Prostate gland (tissue), 2 donors: ENCODE data around the gene ARHGAP18. TPM values are rescaled to one million over a fixed set of nuclear protein-coding genes. Genes with fewer than 3 reads are reported as not detected.

ENCODE experiments used
- DNase-seq: peaks from one replicate; pipeline ENCODE4 v3.0.0-alpha.2; 2019; ENCODE audit warnings: low spot score
- H3K27ac ChIP-seq, 2 donors: fragments of 200-600 bp; sonication (generic); 2 replicates each; pipeline ENCODE4 v1.5.1; 2017 to 2019
- H3K27me3 ChIP-seq: fragments of 200-600 bp; sonication (generic); replicated peaks from 2 replicates; pipeline ENCODE4 v1.5.1; 2019; ENCODE audit not compliant: insufficient read depth
- H3K36me3 ChIP-seq, 2 donors: fragments of 200-600 bp; sonication (generic); 1 replicate in 1 of 2; 2 replicates in 1 of 2; pipeline versions ENCODE4 v1.5.1 to v1.8.1; 2017 to 2019
- H3K4me1 ChIP-seq: fragments of 200-600 bp; sonication (generic); replicated peaks from 2 replicates; pipeline ENCODE4 v1.5.1; 2019
- H3K4me3 ChIP-seq, 2 donors: fragments of 200-600 bp; sonication (generic); 2 replicates each; pipeline ENCODE4 v1.5.1; 2017 to 2019
- H3K9me3 ChIP-seq: fragments of 200-600 bp; sonication (generic); 2 replicates; pipeline ENCODE4 v1.5.1; 2017
- CTCF ChIP-seq, 4 experiments: fragments of 200-600 bp in 2 of 4; fragments of 450-650 bp in 2 of 4; sonication (generic) in 2 of 4; IDR thresholded peaks; 1 replicate in 3 of 4; 2 replicates in 1 of 4; pipeline ENCODE4 v1.5.1; 2016 to 2019; ENCODE audit warnings: antibody characterized with exemption in 4 of 4, mild to moderate bottlenecking in 2 of 4, moderate library complexity in 2 of 4
- POLR2A ChIP-seq: fragments of 450-650 bp; IDR thresholded peaks from one replicate; pipeline ENCODE4 v1.6.1; 2016; ENCODE audit warnings: antibody characterized with exemption, mild to moderate bottlenecking
- POLR2AphosphoS5 ChIP-seq: sonication (generic); formaldehyde crosslinking; IDR thresholded peaks from one replicate; pipeline ENCODE4 v1.6.1; 2017; ENCODE audit warnings: antibody characterized with exemption
- WGBS: methylation state at CpG from one replicate; pipeline ENCODE4 v1.1.5; 2018; 5-methylcytosine and 5-hydroxymethylcytosine counted together
- intact Hi-C: fragments of 100-400 bp; cut with DNase I; formaldehyde crosslinking; loops from one replicate; pipeline ENCODE4 v1.14.2; 2022
- total RNA-seq, 2 donors: library from RNA; depleted of rRNA; stranded (reverse); fragments of >200 nt; gene quantifications; one replicate each; pipeline ENCODE4 v1.1.0, GENCODE V29; 2016

Gene ARHGAP18
- total RNA-seq, 2 donors from 2014 or later = 15.0 to 29.1 TPM

- H3K4me1 ChIP-seq = no peaks in the 10 kb centered on the region
- no peaks in the 10 kb centered on the region for H3K36me3 ChIP-seq
- H3K9me3 ChIP-seq = no peaks in the 10 kb centered on the region
- no peak overlapping the region for H3K27ac ChIP-seq
- H3K4me3 ChIP-seq = no peak overlapping the region
- intact Hi-C loops = no loop called here
- H3K27me3 ChIP-seq = no peaks in the 10 kb centered on the region
- 26% methylated on average over 6 of the region's 6 CpGs for WGBS
- DNase-seq = no peak
- TF ChIP-seq POLR2A = no peak
- no peak for TF ChIP-seq CTCF (IDR thresholded peaks at IDR 0.05)
- no peak for TF ChIP-seq POLR2AphosphoS5
These were observed 64.7 kb downstream of the ARHGAP18 start for GRCh38 chr6:129645106-129645829.

DNA sequence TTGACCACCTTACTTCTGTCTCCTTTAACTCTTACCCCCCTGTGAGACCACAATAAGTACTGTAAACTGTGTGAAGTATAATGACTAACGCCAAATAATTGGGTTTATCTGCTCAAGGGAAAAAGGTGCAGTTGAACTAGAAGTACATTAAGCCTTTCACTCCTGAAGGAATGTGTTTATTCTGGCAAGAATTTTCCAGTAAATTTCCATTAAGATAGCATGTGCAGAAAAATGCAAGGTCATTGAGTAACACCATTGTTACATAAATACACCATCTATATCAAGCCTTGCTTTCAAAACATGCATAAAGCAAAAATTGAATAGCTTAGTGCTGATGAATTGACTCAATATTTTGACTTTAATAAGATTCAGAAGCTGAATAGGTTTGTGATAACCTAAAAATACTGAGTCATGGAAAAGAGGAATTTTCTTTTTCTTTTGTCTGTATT is 65.4 kb downstream of the ARHGAP18 start:
- no peaks in the 10 kb centered on the region for H3K9me3 ChIP-seq
- no peak overlapping the region for H3K27ac ChIP-seq
- H3K4me3 ChIP-seq = no peak overlapping the region
- intact Hi-C loops = no loop called here
- no peak for TF ChIP-seq CTCF (IDR thresholded peaks at IDR 0.05)
- no peak for TF ChIP-seq POLR2A
- TF ChIP-seq POLR2AphosphoS5 = no peak
- 34% methylated on average over 1 of the region's 1 CpG for WGBS
- H3K36me3 ChIP-seq = no peaks in the 10 kb centered on the region
- no peaks in the 10 kb centered on the region for H3K27me3 ChIP-seq
- no peaks in the 10 kb centered on the region for H3K4me1 ChIP-seq
- DNase-seq = no peak

DNA sequence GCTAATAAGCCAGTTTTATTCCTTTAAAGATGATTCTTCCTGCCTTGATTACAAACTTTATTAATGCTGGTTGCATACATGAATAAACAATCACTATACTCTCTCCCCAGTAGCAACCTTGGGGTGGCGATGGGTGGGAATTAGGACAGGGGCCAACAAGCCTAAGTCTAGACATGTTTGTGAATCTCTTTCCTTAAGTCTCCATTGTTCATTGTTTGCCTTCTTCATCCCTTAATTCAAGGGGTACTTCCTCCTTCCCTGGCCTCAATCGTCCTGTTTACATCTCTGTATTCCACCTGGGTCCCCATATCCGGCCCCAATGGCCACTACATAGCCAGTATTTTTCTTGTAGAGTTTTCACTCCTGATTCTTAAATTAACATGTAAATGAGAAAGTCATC is 66.0 kb downstream of the ARHGAP18 start:
- TF ChIP-seq POLR2AphosphoS5 = no peak
- no peak for TF ChIP-seq CTCF (IDR thresholded peaks at IDR 0.05)
- TF ChIP-seq POLR2A = no peak
- Histone ChIP-seq H3K9me3 (no peaks in the 10 kb centered on the region), H3K27ac (no peak overlapping the region)

DNA sequence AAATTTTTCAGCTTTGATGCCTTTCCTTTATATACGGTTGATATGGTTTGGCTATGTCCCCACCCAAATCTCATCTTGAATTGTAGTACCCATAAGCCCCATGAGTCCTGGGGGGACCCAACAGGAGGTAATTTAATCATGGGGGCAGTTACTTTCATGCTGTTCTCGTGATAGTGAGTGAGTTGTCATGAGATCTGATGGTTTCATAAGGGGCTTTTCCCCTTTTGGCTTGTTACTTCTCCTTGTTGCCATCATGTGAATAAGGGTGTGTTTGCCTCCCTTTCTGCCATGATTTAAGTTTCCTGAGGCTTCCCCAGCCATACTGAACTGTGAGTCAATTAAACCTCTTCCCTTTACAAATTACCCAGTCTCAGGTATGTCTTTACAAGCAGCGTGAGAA is 66.8 kb downstream of the ARHGAP18 start:
- H3K36me3 ChIP-seq = no peaks in the 10 kb centered on the region
- H3K4me1 ChIP-seq = no peaks in the 10 kb centered on the region
- H3K27ac ChIP-seq = no peak overlapping the region
- WGBS = 75% methylated on average over 3 of the region's 3 CpGs
- no peak overlapping the region for H3K4me3 ChIP-seq
- TF ChIP-seq POLR2A = no peak
- TF ChIP-seq CTCF (IDR thresholded peaks at IDR 0.05) = no peak
- no peak for TF ChIP-seq POLR2AphosphoS5
- intact Hi-C loops = no loop called here
- H3K9me3 ChIP-seq = no peaks in the 10 kb centered on the region
- no peaks in the 10 kb centered on the region for H3K27me3 ChIP-seq
- no peak for DNase-seq

More for the DNA sequence above, 66.0 kb downstream of the ARHGAP18 start:
- intact Hi-C loops = no loop called here
- Histone ChIP-seq H3K4me3 (no peak overlapping the region), H3K4me1 (no peaks in the 10 kb centered on the region), H3K36me3 (no peaks in the 10 kb centered on the region), H3K27me3 (no peaks in the 10 kb centered on the region)
- WGBS = 50% methylated on average over 3 of the region's 3 CpGs
- no peak for DNase-seq

- Histone ChIP-seq H3K27ac (no peak overlapping the region), H3K9me3 (no peaks in the 10 kb centered on the region), H3K27me3 (no peaks in the 10 kb centered on the region), H3K4me1 (no peaks in the 10 kb centered on the region), H3K4me3 (no peak overlapping the region), H3K36me3 (no peaks in the 10 kb centered on the region)
- intact Hi-C loops = no loop called here
- no peak for DNase-seq
- TF ChIP-seq POLR2A = no peak
- TF ChIP-seq POLR2AphosphoS5 = no peak
These were observed 67.7 kb downstream of the ARHGAP18 start for GRCh38 chr6:129642322-129642721.
